Bronchial epithelial cell (primary cell): ENCODE data around the gene LIPG. TPM values are rescaled to one million over a fixed set of nuclear protein-coding genes. Genes with fewer than 3 reads are reported as not detected.

ENCODE experiments used
- DNase-seq: peaks from one replicate; pipeline ENCODE4 v3.0.0-alpha.2; 2010; ENCODE audit warnings: low read depth
- FAIRE-seq: peaks from 2 replicates; lab custom pipeline; 2011; peaks lifted over from hg19 to GRCh38; lab: Jason Lieb, UNC
- H3K27me3 ChIP-seq: 2 replicates; pipeline ENCODE4 v1.5.1; 2011; ENCODE audit warnings: low read length; ENCODE audit not compliant: control insufficient read depth, insufficient read depth
- H3K36me3 ChIP-seq: 2 replicates; pipeline ENCODE4 v1.5.1; 2011; ENCODE audit warnings: low read length; ENCODE audit not compliant: control insufficient read depth, insufficient read depth
- H3K4me3 ChIP-seq: 2 replicates; pipeline ENCODE4 v1.5.1; 2011; ENCODE audit warnings: mild to moderate bottlenecking, low read depth, low read length, control low read depth
- total RNA-seq: library from RNA; depleted of rRNA; stranded (reverse); fragments of >200 nt; gene quantifications from 2 replicates; pipeline ENCODE4 v1.2.1, GENCODE V29; 2014
- TF ChIP-seq, protein P1 (sequence below): IDR thresholded peaks from 2 replicates; pipeline ENCODE4 v1.5.1; 2011; ENCODE audit warnings: mild to moderate bottlenecking, moderate library complexity, low read length, control low read depth, inconsistent platforms; ENCODE audit not compliant: insufficient read depth, severe bottlenecking

The LIPG gene
- total RNA-seq, 1 donor from 2014 or later: 9.5 TPM

DNA sequence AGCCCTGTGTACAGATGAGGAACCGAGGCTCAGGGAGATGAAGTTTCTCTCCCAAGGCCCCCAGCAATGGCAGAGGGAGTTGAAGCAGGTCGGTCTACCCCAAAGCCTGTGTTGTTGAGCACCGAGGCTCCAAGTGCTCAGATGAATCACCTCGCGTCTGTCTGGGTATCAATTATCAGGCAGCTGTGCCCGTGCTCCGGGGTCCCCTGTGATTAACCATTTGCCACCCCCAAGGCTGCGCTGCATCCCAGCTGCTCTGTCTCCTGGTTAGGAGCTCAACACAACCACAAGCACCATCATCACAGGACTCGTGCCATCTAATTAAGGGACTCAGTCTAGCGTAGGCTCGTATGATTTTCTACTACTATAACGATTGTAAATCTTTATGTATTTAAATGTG, 27.1 kb downstream of the LIPG start:
- FAIRE-seq (no peak), DNase-seq (no peak)
- Histone ChIP-seq H3K27me3 (no peaks in the 10 kb centered on the region), H3K4me3 (no peak overlapping the region), H3K36me3 (peaks cover 11% of the 10 kb centered on the region)
- TF ChIP-seq, protein P1, sequence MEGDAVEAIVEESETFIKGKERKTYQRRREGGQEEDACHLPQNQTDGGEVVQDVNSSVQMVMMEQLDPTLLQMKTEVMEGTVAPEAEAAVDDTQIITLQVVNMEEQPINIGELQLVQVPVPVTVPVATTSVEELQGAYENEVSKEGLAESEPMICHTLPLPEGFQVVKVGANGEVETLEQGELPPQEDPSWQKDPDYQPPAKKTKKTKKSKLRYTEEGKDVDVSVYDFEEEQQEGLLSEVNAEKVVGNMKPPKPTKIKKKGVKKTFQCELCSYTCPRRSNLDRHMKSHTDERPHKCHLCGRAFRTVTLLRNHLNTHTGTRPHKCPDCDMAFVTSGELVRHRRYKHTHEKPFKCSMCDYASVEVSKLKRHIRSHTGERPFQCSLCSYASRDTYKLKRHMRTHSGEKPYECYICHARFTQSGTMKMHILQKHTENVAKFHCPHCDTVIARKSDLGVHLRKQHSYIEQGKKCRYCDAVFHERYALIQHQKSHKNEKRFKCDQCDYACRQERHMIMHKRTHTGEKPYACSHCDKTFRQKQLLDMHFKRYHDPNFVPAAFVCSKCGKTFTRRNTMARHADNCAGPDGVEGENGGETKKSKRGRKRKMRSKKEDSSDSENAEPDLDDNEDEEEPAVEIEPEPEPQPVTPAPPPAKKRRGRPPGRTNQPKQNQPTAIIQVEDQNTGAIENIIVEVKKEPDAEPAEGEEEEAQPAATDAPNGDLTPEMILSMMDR: no peak

DNA sequence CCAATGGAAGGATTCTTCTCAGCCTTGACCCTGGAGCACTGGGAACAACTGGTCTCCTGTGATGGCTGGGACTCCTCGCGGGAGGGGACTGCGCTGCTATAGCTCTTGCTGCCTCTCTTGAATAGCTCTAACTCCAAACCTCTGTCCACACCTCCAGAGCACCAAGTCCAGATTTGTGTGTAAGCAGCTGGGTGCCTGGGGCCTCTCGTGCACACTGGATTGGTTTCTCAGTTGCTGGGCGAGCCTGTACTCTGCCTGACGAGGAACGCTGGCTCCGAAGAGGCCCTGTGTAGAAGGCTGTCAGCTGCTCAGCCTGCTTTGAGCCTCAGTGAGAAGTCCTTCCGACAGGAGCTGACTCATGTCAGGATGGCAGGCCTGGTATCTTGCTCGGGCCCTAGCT, 28.8 kb downstream of the LIPG start:
- TF ChIP-seq, protein P1: no peak
- Histone ChIP-seq H3K27me3 (no peaks in the 10 kb centered on the region), H3K4me3 (no peak overlapping the region), H3K36me3 (peaks cover 11% of the 10 kb centered on the region)
- DNase-seq (no peak), FAIRE-seq (peak; percentile 60)

DNA sequence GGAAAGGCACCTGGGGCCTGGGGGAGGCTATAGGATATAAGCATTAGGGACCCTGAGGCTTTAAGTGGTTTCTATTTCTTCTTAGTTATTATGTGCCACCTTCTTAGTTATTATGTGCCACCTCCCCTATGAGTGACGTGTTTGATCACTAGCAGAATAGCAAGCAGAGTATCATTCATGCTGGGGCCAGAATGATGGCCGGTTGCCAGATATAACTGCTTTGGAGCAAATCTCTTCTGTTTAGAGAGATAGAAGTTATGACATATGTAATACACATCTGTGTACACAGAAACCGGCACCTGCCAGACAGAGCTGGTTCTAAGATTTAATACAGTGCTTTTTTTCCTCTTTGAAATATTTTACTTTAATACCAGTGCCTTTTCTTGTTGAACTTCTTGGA, 29.4 kb downstream of the LIPG start:
- FAIRE-seq: no peak
- TF ChIP-seq, protein P1: no peak
- Histone ChIP-seq H3K27me3 (no peaks in the 10 kb centered on the region), H3K36me3 (peaks cover 9% of the 10 kb centered on the region), H3K4me3 (no peak overlapping the region)
- no peak for DNase-seq

DNA sequence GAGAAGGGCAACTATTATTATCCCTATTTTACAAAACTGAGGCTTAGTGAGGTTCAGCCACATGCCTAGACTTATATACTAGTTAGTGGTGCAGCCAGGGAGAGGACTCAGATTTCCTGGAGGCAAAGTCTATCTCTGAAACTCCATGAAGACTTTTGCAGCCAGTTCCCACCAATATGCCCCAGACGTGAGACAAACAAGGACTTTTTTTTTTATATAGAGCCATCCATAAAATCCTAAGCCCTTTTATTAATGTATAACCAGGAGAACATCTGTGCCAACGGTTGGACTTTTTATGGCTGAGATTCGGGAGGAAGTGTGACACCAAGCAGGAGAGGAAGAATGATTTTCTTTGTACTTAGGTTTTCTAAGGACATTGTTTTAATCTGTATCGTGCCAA, 29.9 kb downstream of the LIPG start:
- DNase-seq (no peak), FAIRE-seq (no peak)
- peaks cover 8% of the 10 kb centered on the region for H3K36me3 ChIP-seq
- no peak overlapping the region for H3K4me3 ChIP-seq
- no peaks in the 10 kb centered on the region for H3K27me3 ChIP-seq
- TF ChIP-seq, protein P1: no peak

DNA sequence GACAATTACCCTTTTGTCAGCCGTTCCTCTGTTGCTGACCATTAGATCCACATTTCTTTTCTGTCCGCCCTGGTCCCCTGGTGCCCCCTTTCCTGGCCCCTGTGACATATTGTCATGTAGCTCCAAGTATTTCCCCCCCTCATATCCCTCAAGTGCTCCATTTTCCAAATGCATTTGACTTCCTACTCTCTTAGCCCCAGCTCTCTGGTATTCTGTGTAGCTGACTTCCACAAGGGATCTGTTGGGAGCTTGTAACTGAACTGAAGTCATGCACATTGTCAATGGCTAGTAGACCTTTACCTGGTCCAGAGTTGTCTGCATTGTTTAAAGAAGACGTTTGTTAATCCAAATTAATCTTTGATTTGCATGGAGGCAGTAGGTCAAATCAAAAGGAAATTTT, 34.8 kb downstream of the LIPG start:
- Histone ChIP-seq H3K27me3 (no peaks in the 10 kb centered on the region), H3K36me3 (no peaks in the 10 kb centered on the region), H3K4me3 (no peak overlapping the region)
- FAIRE-seq (no peak), DNase-seq (no peak)
- TF ChIP-seq, protein P1: no peak
